ENCODE measurements around the gene OPRM1.

Gene OPRM1

GRCh38 chr6:154161689-154162088, 122.6 kb downstream of the OPRM1 start:
- H3K4me3 ChIP-seq (ENCODE audit: low read length) = no peak overlapping the region
- peaks cover 11% of the 10 kb centered on the region; the same call in 1 of the 2 replicates for H3K27me3 ChIP-seq (ENCODE audit: low read depth, low read length)
- H4K20me1 ChIP-seq (ENCODE audit: insufficient read depth, low read length) = no peaks in the 10 kb centered on the region
- no peaks in the 10 kb centered on the region for H3K9me3 ChIP-seq (ENCODE audit: insufficient read depth, low read length)
- TF ChIP-seq EZH2phosphoT487 (IDR thresholded peaks at IDR 0.05; ENCODE audit: low read depth) (no peak), CTCF (IDR thresholded peaks at IDR 0.05; ENCODE audit: low read depth, low read length) (no peak)
- peaks cover 10% of the 10 kb centered on the region for H3K4me1 ChIP-seq (ENCODE audit: low read length)
- no peak overlapping the region for H3K9ac ChIP-seq (ENCODE audit: low read length)
- 0 out of 2 replicates have a peak overlapping the region, but pooled peaks have one; percentile 12 for H3K4me2 ChIP-seq (ENCODE audit: low read length)
- H3K36me3 ChIP-seq (replicated peaks; ENCODE audit: low read depth, low read length) = no peaks in the 10 kb centered on the region
- H2AFZ ChIP-seq (ENCODE audit: low read depth, low read length) = no peak overlapping the region
- H3K27ac ChIP-seq (ENCODE audit: low read length) = no peak overlapping the region
- no peaks in the 10 kb centered on the region for H3K79me2 ChIP-seq (ENCODE audit: low read length)

GRCh38 chr6:154164397-154164796, 125.4 kb downstream of the OPRM1 start:
- peaks cover 10% of the 10 kb centered on the region for H3K4me1 ChIP-seq (ENCODE audit: low read length)
- TF ChIP-seq EZH2phosphoT487 (IDR thresholded peaks at IDR 0.05; ENCODE audit: low read depth) (no peak), CTCF (IDR thresholded peaks at IDR 0.05; ENCODE audit: low read depth, low read length) (no peak)
- no peak overlapping the region for H3K4me3 ChIP-seq (ENCODE audit: low read length)
- no peak overlapping the region for H2AFZ ChIP-seq (ENCODE audit: low read depth, low read length)
- no peaks in the 10 kb centered on the region for H3K9me3 ChIP-seq (ENCODE audit: insufficient read depth, low read length)
- H3K36me3 ChIP-seq (replicated peaks; ENCODE audit: low read depth, low read length) = no peaks in the 10 kb centered on the region
- H3K4me2 ChIP-seq (ENCODE audit: low read length) = no peak overlapping the region
- H3K79me2 ChIP-seq (ENCODE audit: low read length) = no peaks in the 10 kb centered on the region
- peaks cover 11% of the 10 kb centered on the region; the same call in 1 of the 2 replicates for H3K27me3 ChIP-seq (ENCODE audit: low read depth, low read length)
- no peaks in the 10 kb centered on the region for H4K20me1 ChIP-seq (ENCODE audit: insufficient read depth, low read length)
- no peak overlapping the region for H3K9ac ChIP-seq (ENCODE audit: low read length)
- no peak overlapping the region for H3K27ac ChIP-seq (ENCODE audit: low read length)

GRCh38 chr6:154165478-154165877, 126.4 kb downstream of the OPRM1 start:
- H3K9ac ChIP-seq (ENCODE audit: low read length) = no peak overlapping the region
- H3K4me1 ChIP-seq (ENCODE audit: low read length) = peaks cover 10% of the 10 kb centered on the region
- H3K9me3 ChIP-seq (ENCODE audit: insufficient read depth, low read length) = no peaks in the 10 kb centered on the region
- no peak overlapping the region for H3K4me2 ChIP-seq (ENCODE audit: low read length)
- no peak for TF ChIP-seq EZH2phosphoT487 (IDR thresholded peaks at IDR 0.05; ENCODE audit: low read depth)
- no peak overlapping the region for H2AFZ ChIP-seq (ENCODE audit: low read depth, low read length)
- peaks cover 11% of the 10 kb centered on the region; the same call in 1 of the 2 replicates for H3K27me3 ChIP-seq (ENCODE audit: low read depth, low read length)
- H3K79me2 ChIP-seq (ENCODE audit: low read length) = no peaks in the 10 kb centered on the region
- no peak overlapping the region for H3K27ac ChIP-seq (ENCODE audit: low read length)
- no peaks in the 10 kb centered on the region for H4K20me1 ChIP-seq (ENCODE audit: insufficient read depth, low read length)
- no peaks in the 10 kb centered on the region for H3K36me3 ChIP-seq (replicated peaks; ENCODE audit: low read depth, low read length)
- no peak overlapping the region for H3K4me3 ChIP-seq (ENCODE audit: low read length)

GRCh38 chr6:154166140-154166539, 127.1 kb downstream of the OPRM1 start:
- Histone ChIP-seq H3K4me1 (ENCODE audit: low read length) (peaks cover 10% of the 10 kb centered on the region), H2AFZ (ENCODE audit: low read depth, low read length) (no peak overlapping the region), H3K4me2 (ENCODE audit: low read length) (no peak overlapping the region), H3K27me3 (ENCODE audit: low read depth, low read length) (peaks cover 7% of the 10 kb centered on the region; the same call in 1 of the 2 replicates), H3K9me3 (ENCODE audit: insufficient read depth, low read length) (no peaks in the 10 kb centered on the region), H4K20me1 (ENCODE audit: insufficient read depth, low read length) (no peaks in the 10 kb centered on the region), H3K9ac (ENCODE audit: low read length) (no peak overlapping the region), H3K27ac (ENCODE audit: low read length) (no peak overlapping the region), H3K36me3 (replicated peaks; ENCODE audit: low read depth, low read length) (no peaks in the 10 kb centered on the region), H3K79me2 (ENCODE audit: low read length) (no peaks in the 10 kb centered on the region), H3K4me3 (ENCODE audit: low read length) (no peak overlapping the region)
- no peak for TF ChIP-seq EZH2phosphoT487 (IDR thresholded peaks at IDR 0.05; ENCODE audit: low read depth)
- TF ChIP-seq CTCF (IDR thresholded peaks at IDR 0.05; ENCODE audit: low read depth, low read length) = peak; percentile 21; the same call in 1 of the 2 replicates

Measured in OCI-LY3 (cell line).